DMS 273 treated with DMSO at 0.1 percent for 48 hours (cell line): ENCODE data around the gene EEF1AKMT4.

ENCODE experiments used
- DNase-seq: peaks from one replicate; lab custom pipeline; 2025; lab: John Stamatoyannopoulos, UW

EEF1AKMT4 gene

DNA sequence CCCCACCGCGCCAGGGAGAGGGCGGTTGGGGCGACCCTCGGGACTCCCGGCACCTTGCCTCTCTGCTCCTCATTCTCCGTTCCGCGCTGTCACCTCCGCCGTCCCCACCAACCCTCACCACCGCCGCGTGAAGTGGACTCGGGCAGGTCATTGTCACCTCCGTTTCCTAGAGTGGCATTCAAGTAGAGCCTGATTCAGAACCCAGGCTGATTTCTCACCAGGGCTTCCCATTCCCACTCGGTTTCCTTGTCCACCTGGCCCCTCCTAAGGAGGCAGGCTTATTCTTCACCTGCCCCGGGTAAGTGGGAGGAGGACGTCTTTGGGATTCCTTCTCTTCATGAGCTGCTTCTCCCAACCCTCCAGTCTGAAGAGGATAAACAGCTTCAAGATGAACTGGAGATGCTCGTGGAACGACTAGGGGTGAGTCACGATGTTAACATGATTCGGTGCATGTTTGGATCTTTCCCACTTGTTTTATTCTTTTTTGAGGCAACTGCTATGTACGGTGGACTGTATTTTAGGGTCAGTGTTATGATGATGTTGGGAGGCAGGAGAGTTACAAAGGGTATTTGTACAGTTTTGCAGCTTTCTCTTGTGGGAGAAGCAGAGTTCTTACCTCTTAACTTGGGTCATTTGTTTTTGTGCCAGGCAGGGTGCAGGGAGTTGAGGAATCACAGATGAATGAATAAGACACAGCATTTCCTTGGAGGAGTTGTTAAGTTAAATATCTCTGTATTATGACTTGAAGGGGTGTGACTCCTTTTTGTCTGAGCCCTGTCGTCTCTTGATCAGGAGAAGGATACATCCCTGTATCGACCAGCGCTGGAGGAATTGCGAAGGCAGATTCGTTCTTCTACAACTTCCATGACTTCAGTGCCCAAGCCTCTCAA lies 50.3 kb downstream of the EEF1AKMT4 start:
- no peak for DNase-seq

GRCh38 chr3:184300378-184300720 lies 50.9 kb downstream of the EEF1AKMT4 start:
- DNase-seq: no peak

DNA sequence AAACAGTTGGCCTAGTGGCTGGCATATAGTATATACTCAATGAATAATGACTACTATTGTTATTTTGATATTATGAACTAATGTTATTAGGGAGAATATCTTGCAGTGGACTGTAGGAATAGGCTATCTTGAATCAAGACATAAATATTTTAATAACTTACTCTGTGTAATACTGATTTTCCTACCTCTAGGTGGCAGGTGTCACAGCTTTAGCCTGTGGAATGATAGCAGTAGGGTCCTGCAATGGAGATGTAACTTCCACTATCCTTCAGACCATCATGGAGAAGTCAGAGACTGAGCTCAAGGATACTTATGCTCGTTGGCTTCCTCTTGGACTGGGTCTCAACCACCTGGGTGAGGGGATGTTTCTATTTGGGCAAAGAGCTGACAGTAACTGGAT lies 56.1 kb downstream of the EEF1AKMT4 start:
- no peak for DNase-seq

- DNase-seq: no peak
These were observed 57.0 kb downstream of the EEF1AKMT4 start for GRCh38 chr3:184306341-184306972.

DNA sequence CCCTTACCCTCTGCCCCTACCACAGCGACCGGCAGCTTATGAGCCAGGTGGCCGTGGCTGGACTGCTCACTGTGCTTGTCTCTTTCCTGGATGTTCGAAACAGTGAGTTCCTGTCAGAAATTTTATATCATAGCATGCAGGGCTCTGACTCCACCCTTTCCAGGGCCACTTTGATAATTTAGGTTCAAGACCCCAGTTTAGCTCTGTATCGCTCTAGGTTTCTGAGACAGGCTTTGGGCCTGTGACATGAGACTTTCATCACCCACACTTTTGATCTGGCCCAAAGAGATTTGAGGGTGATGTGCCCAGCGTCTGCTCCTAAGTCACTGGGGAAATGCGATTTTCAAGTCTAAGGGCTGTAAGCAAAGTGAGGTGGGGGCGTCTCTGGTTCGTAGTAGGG lies 58.4 kb downstream of the EEF1AKMT4 start:
- DNase-seq: no peak
